ENCODE measurements around the gene MAP7. TPM values are rescaled to one million over a fixed set of nuclear protein-coding genes. Genes with fewer than 3 reads are reported as not detected.
"Not testable (repeated sequence)": the region's sequence is repeated elsewhere in the genome, so short reads cannot be mapped to it uniquely, and the experiment has no call there.

Gene MAP7
- total RNA-seq, 2 experiments from 2014 or later, result 2.1 to 2.3 TPM

DNA sequence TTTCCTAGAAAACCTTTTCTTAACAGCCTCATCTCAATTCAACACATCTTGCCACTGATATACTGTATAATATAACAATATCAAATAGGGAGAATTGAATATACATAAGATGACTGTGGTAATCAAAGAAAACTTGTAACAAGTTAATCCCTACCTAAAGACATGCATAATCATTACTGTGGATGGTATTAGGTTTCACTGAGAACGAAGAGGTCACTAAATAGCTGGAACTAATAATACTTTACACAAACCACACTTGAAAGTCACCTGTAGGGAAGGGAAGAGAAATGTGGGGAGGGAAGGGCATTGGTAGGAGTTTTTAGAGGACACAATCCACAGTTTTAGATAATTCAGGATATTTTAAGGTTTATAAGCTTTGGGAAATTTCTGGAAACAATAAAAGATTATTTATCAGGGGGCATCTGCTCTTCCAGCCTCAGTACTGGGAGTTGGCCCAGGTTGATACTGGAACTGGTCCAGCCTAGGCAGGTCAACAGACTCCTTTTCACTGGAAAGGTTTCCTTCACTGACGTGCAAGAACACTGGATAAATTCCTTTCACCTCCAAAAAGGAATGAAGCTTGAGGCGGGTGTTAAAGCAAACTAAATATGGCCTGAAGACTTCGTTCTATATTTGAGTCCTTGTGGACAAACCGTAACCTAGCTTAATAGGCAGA lies 44.0 kb downstream of the MAP7 start:
- Mint-ChIP-seq H3K36me3 (ENCODE audit: low read depth) (no peaks in the 10 kb centered on the region), H3K27ac (no peak overlapping the region), H3K27me3 (no peaks in the 10 kb centered on the region), H3K4me3 (no peak overlapping the region), H3K4me1 (peaks cover 12% of the 10 kb centered on the region), H3K9me3 (no peaks in the 10 kb centered on the region)
- POLR2A ChIA-PET, result no interaction called here
- no peak for DNase-seq
- CTCF ChIA-PET, result interaction anchor here (1.1 kb wide), 1 partner anchor 34 kb away, joined by 3 read pairs; no protein-coding TSS in a partner anchor

DNA sequence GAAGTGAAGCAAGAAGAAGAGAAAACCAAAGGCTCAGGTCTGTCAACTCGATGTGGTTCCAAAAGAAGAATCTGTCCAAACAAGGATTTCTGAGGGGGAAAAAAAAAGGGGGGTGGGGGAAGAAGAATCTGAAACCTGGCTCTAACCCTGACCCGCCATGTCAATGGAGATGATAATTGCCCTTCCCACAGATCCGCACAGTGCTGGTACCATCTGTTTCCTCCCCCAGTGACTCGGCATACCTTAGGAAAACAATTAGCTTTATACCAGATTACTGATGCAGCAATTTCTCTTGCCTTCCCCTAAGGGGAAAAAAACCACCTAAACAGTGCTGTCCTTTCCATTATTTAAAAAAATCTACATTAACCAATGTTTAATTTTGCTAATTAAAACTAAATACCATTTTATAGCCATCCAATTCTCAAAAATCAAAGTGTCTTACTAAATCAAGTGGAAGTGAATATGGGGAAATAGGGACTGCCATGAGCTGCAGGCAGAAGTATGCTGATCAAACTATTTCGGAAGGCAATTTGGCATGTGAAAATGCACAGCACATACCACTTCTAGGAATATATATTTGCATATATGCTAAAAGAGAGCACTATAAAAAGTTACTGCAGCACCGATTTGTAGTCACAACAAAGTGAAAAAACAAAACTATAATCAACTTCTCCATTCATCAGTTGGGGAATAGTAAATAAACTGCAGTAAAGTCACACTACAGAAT lies 46.8 kb downstream of the MAP7 start:
- H3K36me3 Mint-ChIP-seq (ENCODE audit: low read depth), result no peaks in the 10 kb centered on the region
- no peaks in the 10 kb centered on the region for H3K9me3 Mint-ChIP-seq
- POLR2A ChIA-PET, result no interaction called here
- no peak overlapping the region for H3K4me3 Mint-ChIP-seq
- no peak overlapping the region for H3K27ac Mint-ChIP-seq
- no peak for DNase-seq
- no peaks in the 10 kb centered on the region for H3K27me3 Mint-ChIP-seq
- CTCF ChIA-PET, result no interaction called here
- peaks cover 2% of the 10 kb centered on the region for H3K4me1 Mint-ChIP-seq

DNA sequence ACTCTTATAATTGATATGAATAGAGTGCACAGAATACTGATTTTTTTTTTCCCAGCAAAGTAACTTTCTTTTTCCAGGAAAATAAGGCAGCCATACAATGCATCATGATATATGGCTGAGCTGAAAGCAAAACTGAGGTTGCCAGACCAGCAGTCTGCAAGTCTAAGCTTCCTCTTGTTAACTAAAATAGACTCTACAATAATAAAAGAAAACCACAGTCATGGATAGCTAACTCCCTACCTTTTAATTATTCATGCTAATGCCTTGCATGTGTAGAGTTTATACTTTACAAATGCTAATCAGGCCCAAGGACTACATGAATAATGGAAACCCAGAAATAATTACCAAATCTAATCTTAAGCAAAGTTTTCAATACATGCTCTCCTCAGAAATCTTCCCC lies 47.4 kb downstream of the MAP7 start:
- Mint-ChIP-seq H3K4me3 (no peak overlapping the region), H3K27me3 (no peaks in the 10 kb centered on the region), H3K9me3 (no peaks in the 10 kb centered on the region), H3K4me1 (peaks cover 2% of the 10 kb centered on the region), H3K27ac (no peak overlapping the region), H3K36me3 (ENCODE audit: low read depth) (no peaks in the 10 kb centered on the region)
- ChIA-PET CTCF (interaction anchor here (0.6 kb wide), 1 partner anchor 592 kb away, joined by 3 read pairs; no protein-coding TSS in a partner anchor), POLR2A (no interaction called here)
- DNase-seq, result no peak

GRCh38 chr6:136501514-136501913 lies 48.7 kb downstream of the MAP7 start:
- DNase-seq, result no peak
- peaks cover 2% of the 10 kb centered on the region for H3K4me1 Mint-ChIP-seq
- no peaks in the 10 kb centered on the region for H3K27me3 Mint-ChIP-seq
- no peaks in the 10 kb centered on the region for H3K36me3 Mint-ChIP-seq (ENCODE audit: low read depth)
- ChIA-PET CTCF (no interaction called here), POLR2A (no interaction called here)
- no peak overlapping the region for H3K4me3 Mint-ChIP-seq
- H3K9me3 Mint-ChIP-seq, result no peaks in the 10 kb centered on the region
- no peak overlapping the region for H3K27ac Mint-ChIP-seq

DNA sequence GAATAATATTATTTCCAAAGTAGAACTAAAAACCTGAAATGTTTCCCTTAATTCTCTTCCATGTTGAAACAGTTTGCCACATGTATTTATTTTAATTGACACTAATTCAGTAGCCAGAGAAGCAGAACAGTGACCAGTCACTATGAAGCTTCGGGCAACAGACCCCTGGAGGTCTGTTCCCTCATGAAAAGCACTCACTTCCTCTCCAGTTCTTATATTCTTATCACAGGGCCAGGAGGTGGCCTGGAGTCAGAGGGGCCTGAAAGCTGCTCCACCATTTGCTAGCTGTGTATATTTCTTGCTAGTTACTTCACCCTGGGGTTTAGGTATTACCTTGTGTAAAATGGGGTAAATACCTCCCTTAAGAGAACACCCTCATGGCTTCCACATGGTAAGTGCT lies 49.1 kb downstream of the MAP7 start:
- Mint-ChIP-seq H3K36me3 (ENCODE audit: low read depth) (no peaks in the 10 kb centered on the region), H3K4me1 (peaks cover 2% of the 10 kb centered on the region), H3K9me3 (no peaks in the 10 kb centered on the region), H3K27ac (no peak overlapping the region), H3K4me3 (no peak overlapping the region), H3K27me3 (no peaks in the 10 kb centered on the region)
- no peak for DNase-seq
- POLR2A ChIA-PET, result no interaction called here
- CTCF ChIA-PET, result no interaction called here

DNA sequence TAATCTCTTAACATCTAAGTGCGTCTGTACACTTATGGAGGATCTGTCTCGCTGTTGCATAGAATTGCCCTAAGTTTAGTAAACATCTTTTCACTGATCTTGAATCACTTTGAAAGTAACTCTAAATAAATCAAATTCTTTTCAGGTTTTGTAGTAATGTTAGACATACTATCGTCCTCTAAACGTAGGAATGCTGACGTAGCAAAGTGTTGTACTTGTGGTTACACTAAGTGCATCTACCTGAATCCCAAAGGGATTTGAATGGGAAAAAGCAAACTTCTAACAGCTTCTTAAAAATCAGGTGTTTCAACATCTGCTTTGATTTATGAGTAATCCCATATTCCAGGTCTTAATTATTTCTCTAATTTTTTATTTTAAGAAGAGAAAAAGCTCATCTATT lies 49.8 kb downstream of the MAP7 start:
- ChIA-PET CTCF (no interaction called here), POLR2A (interaction anchor here (0.6 kb wide), 1 partner anchor 717 kb away, joined by 3 read pairs; no protein-coding TSS in a partner anchor)
- no peak overlapping the region for H3K27ac Mint-ChIP-seq
- H3K4me1 Mint-ChIP-seq, result peaks cover 2% of the 10 kb centered on the region
- no peak for DNase-seq
- no peak overlapping the region for H3K4me3 Mint-ChIP-seq
- H3K27me3 Mint-ChIP-seq, result no peaks in the 10 kb centered on the region
- H3K9me3 Mint-ChIP-seq, result no peaks in the 10 kb centered on the region
- no peaks in the 10 kb centered on the region for H3K36me3 Mint-ChIP-seq (ENCODE audit: low read depth)

GRCh38 chr6:136499370-136499769 lies 50.9 kb downstream of the MAP7 start:
- no peak overlapping the region for H3K27ac Mint-ChIP-seq
- H3K4me1 Mint-ChIP-seq, result peaks cover 2% of the 10 kb centered on the region
- CTCF ChIA-PET, result no interaction called here
- H3K27me3 Mint-ChIP-seq, result peaks cover 5% of the 10 kb centered on the region
- no peaks in the 10 kb centered on the region for H3K36me3 Mint-ChIP-seq (ENCODE audit: low read depth)
- no peaks in the 10 kb centered on the region for H3K9me3 Mint-ChIP-seq
- POLR2A ChIA-PET, result no interaction called here
- no peak for DNase-seq
- H3K4me3 Mint-ChIP-seq, result no peak overlapping the region

- H3K27me3 Mint-ChIP-seq; DNase-seq; H3K36me3 Mint-ChIP-seq (ENCODE audit: low read depth); POLR2A ChIA-PET; H3K4me1 Mint-ChIP-seq; H3K4me3 Mint-ChIP-seq; H3K9me3 Mint-ChIP-seq; CTCF ChIA-PET; H3K27ac Mint-ChIP-seq: not testable (repeated sequence)
Observed at GRCh38 chr6:136496449-136496848, 53.8 kb downstream of the MAP7 start.

DNA sequence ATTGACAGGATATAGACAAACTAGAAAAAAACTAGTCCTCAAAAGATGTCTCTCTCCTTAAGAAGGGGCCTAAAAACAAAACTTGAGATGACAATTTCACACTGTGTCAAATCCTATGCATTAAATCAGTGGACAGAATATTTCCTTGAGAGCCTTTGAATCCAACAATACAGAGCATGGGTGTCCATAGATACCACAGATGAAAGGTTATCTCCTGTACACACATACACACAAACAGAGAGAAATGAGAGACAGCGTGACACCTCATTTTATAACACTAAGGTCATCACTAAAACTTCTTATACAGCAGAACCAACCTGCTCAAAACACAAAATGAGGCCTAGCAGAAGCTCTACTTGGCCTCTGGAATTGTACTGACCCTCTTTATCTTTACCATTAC lies 55.5 kb downstream of the MAP7 start:
- Mint-ChIP-seq H3K9me3 (no peaks in the 10 kb centered on the region), H3K4me1 (peaks cover 2% of the 10 kb centered on the region), H3K27ac (no peak overlapping the region), H3K4me3 (no peak overlapping the region), H3K27me3 (peaks cover 5% of the 10 kb centered on the region), H3K36me3 (ENCODE audit: low read depth) (no peaks in the 10 kb centered on the region)
- ChIA-PET CTCF (no interaction called here), POLR2A (no interaction called here)
- DNase-seq, result no peak

DNA sequence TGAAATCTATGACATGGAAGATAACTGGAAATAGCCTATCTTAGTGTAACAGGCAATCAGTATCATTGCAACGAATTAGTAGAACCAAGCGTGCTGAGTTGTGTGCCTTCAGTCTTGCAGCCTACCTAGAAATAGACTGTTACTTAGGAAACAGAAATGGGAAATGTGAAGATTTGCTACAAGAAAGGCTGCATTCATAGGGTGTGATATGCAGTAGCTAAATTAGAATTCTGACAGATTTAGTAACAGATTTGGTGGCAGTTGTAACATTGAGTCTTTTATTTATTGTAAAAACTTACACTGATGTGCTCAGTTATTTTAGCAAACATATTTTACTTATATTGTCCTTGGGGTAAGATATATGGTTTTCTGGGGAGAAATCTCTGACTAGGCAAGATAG lies 56.2 kb downstream of the MAP7 start:
- no peak overlapping the region for H3K4me3 Mint-ChIP-seq

DNA sequence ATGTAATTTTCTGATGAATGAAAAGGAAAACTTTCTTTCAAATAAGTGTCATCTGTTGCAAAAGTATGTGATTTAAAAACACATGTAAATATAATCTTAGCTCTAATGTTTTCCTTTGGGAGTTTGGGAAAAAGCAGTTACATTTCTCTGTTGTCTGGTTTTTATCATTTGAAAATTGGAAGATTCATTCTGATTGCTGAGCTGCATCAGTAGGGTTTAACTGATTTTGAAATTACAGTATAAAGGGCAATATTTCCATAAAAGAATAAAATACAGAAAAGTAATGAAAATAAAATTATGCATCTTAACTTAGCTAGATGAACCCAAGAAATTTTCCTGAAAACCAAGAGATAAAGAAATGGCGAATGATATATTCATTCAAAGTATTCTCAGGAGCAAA lies 57.8 kb downstream of the MAP7 start:
- Mint-ChIP-seq H3K4me1 (no peaks in the 10 kb centered on the region), H3K36me3 (ENCODE audit: low read depth) (no peaks in the 10 kb centered on the region)
- CTCF ChIA-PET, result no interaction called here

More for the DNA sequence above, 56.2 kb downstream of the MAP7 start:
- Mint-ChIP-seq H3K9me3 (no peaks in the 10 kb centered on the region), H3K4me1 (no peaks in the 10 kb centered on the region), H3K27ac (no peak overlapping the region), H3K27me3 (peaks cover 5% of the 10 kb centered on the region), H3K36me3 (ENCODE audit: low read depth) (no peaks in the 10 kb centered on the region)
- no peak for DNase-seq
- CTCF ChIA-PET, result no interaction called here
- POLR2A ChIA-PET, result no interaction called here

DNA sequence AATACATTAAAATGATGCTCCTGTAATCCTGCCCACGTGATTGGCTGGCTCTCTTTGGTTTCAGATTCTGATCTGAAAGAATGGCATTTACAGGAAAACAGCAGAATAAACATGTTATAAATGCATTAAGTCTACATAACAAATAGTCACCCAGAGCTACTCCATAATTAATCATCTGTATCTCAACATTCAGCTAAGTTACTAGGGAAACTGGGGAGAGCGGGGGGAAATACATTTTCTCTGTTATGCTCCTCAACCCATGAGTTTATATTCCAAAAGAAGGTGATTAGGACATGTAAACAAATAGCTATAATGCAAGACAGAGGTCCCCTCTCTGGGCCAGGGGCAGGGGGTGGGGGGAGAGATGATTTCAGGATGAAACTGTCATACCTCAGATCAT lies 58.5 kb downstream of the MAP7 start:
- Mint-ChIP-seq H3K27ac (no peak overlapping the region), H3K4me1 (no peaks in the 10 kb centered on the region), H3K27me3 (peaks cover 5% of the 10 kb centered on the region), H3K36me3 (ENCODE audit: low read depth) (no peaks in the 10 kb centered on the region), H3K4me3 (no peak overlapping the region), H3K9me3 (no peaks in the 10 kb centered on the region)
- POLR2A ChIA-PET, result no interaction called here
- CTCF ChIA-PET, result no interaction called here
- no peak for DNase-seq

More for the DNA sequence above, 57.8 kb downstream of the MAP7 start:
- no peaks in the 10 kb centered on the region for H3K9me3 Mint-ChIP-seq
- no peak overlapping the region for H3K27ac Mint-ChIP-seq
- POLR2A ChIA-PET, result no interaction called here
- peaks cover 5% of the 10 kb centered on the region for H3K27me3 Mint-ChIP-seq
- no peak overlapping the region for H3K4me3 Mint-ChIP-seq
- DNase-seq, result no peak

DNA sequence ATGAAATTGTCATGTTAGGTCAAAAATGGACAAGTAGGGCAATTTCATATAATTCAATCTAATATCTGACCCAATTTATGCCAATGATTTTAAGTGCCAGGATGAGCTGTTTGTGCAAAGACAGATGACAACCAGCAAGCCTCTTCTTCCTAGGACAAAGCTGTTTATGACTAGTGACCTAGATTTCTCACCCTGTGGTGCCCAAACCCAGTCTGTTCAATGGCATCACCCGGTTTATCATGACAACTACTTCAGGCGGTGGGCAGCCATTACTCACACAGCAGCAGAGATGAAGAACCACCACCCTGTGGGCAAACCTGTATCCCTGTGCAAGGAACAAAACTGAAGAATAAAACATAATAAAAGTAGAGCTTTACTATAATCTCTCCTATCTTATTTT lies 59.0 kb downstream of the MAP7 start:
- Mint-ChIP-seq H3K36me3 (ENCODE audit: low read depth) (no peaks in the 10 kb centered on the region), H3K4me3 (no peak overlapping the region), H3K4me1 (no peaks in the 10 kb centered on the region), H3K9me3 (no peaks in the 10 kb centered on the region), H3K27ac (no peak overlapping the region), H3K27me3 (peaks cover 5% of the 10 kb centered on the region)
- CTCF ChIA-PET, result no interaction called here
- no peak for DNase-seq
- POLR2A ChIA-PET, result no interaction called here

DNA sequence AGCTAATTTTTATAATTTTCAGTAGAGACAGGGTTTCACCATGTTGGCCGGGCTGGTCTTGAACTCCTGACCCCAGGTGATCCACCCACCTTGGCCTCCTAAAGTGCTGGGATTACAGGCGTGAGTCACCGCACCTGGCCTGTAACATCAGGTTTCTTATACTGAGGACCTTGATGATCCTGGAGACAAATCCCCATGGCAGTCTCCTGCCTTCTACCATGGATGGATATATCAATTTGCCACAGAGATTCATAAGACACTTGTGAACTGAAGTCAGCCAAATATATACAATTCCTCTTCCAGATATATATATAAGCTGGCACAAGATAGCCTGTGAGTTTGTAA lies 60.6 kb downstream of the MAP7 start:
- H3K27ac Mint-ChIP-seq; H3K27me3 Mint-ChIP-seq; POLR2A ChIA-PET; H3K9me3 Mint-ChIP-seq; H3K4me3 Mint-ChIP-seq; CTCF ChIA-PET; H3K4me1 Mint-ChIP-seq; DNase-seq; H3K36me3 Mint-ChIP-seq (ENCODE audit: low read depth): not testable (repeated sequence)

Measured in activated CD4-positive, alpha-beta T cell treated with anti-CD3 and anti-CD28 coated beads, Interleukin-2, amount 10 ng/mL, durations not matched to agents 7 days and 5 days (primary cell).